Kidney epithelial cell (primary cell): ENCODE measurements around the gene WNT3A. TPM values are rescaled to one million over a fixed set of nuclear protein-coding genes. Genes with fewer than 3 reads are reported as not detected.

ENCODE experiments used
- DNase-seq: peaks from one replicate; pipeline ENCODE4 v3.0.0-alpha.2; 2010; ENCODE audit warnings: low read depth
- H3K27me3 ChIP-seq: 2 replicates; pipeline ENCODE4 v1.6.0; 2011; ENCODE audit warnings: low read length; ENCODE audit not compliant: control insufficient read depth, insufficient read depth
- H3K36me3 ChIP-seq: 2 replicates; pipeline ENCODE4 v1.5.1; 2011; ENCODE audit warnings: low read length; ENCODE audit not compliant: control insufficient read depth, insufficient read depth
- H3K4me3 ChIP-seq: 2 replicates; pipeline ENCODE4 v1.5.1; 2011; ENCODE audit warnings: low read depth, mild to moderate bottlenecking, control low read depth, low read length
- CTCF ChIP-seq: IDR thresholded peaks from 2 replicates; pipeline ENCODE4 v1.5.1; 2011; ENCODE audit warnings: mild to moderate bottlenecking, moderate library complexity, low read length, control low read depth, inconsistent platforms; ENCODE audit not compliant: insufficient read depth, poor library complexity, severe bottlenecking
- total RNA-seq: library from RNA; depleted of rRNA; stranded (reverse); fragments of >200 nt; gene quantifications from 2 replicates; pipeline ENCODE4 v1.2.3, GENCODE V29; 2015

The WNT3A gene
- total RNA-seq, 1 donor from 2014 or later: not detected

GRCh38 chr1:227998374-227999055 is 8.3 kb upstream of the WNT3A start:
- H3K27me3 ChIP-seq: peaks cover 18% of the 10 kb centered on the region
- no peak overlapping the region for H3K4me3 ChIP-seq
- DNase-seq: no peak
- TF ChIP-seq CTCF: no peak
- H3K36me3 ChIP-seq: no peaks in the 10 kb centered on the region

- peak; percentile 16 for DNase-seq
- TF ChIP-seq CTCF: peak; percentile 89
Observed at GRCh38 chr1:227999056-227999930, 7.5 kb upstream of the WNT3A start.

GRCh38 chr1:228000416-228000815 is 6.4 kb upstream of the WNT3A start:
- H3K36me3 ChIP-seq: no peaks in the 10 kb centered on the region
- TF ChIP-seq CTCF: no peak
- peaks cover 36% of the 10 kb centered on the region for H3K27me3 ChIP-seq
- H3K4me3 ChIP-seq: no peak overlapping the region
- no peak for DNase-seq

More at GRCh38 chr1:227999056-227999930, 7.5 kb upstream of the WNT3A start:
- Histone ChIP-seq H3K36me3 (no peaks in the 10 kb centered on the region), H3K27me3 (peaks cover 25% of the 10 kb centered on the region), H3K4me3 (no peak overlapping the region)

- no peak for TF ChIP-seq CTCF
- H3K4me3 ChIP-seq: no peak overlapping the region
- H3K27me3 ChIP-seq: peaks cover 42% of the 10 kb centered on the region
- H3K36me3 ChIP-seq: no peaks in the 10 kb centered on the region
- no peak for DNase-seq
Observed at GRCh38 chr1:228000836-228001563, 5.8 kb upstream of the WNT3A start.

GRCh38 chr1:228001738-228002535 is 4.9 kb upstream of the WNT3A start:
- no peaks in the 10 kb centered on the region for H3K36me3 ChIP-seq
- H3K4me3 ChIP-seq: no peak overlapping the region
- TF ChIP-seq CTCF: no peak
- peaks cover 48% of the 10 kb centered on the region for H3K27me3 ChIP-seq
- no peak for DNase-seq
